Calu3 (cell line): ENCODE measurements around the gene SLC35E1. TPM values are rescaled to one million over a fixed set of nuclear protein-coding genes. Genes with fewer than 3 reads are reported as not detected.
"Not testable (repeated sequence)": the region's sequence is repeated elsewhere in the genome, so short reads cannot be mapped to it uniquely, and the experiment has no call there.

Experiments used
- BruUV-seq: library from RNA; stranded (reverse); fragments of 400-500 nt; replicated peaks from 2 replicates; lab custom pipeline; 2021; lab: Mats Ljungman, UMichigan
- CTCF ChIA-PET: fragments of 300-600 bp; sonication (Branson Sonifier 250); formaldehyde crosslinking; loops from one replicate; lab custom pipeline; 2022; ENCODE audit warnings: antibody characterized with exemption; lab: Charles Lee
- DNase-seq: peaks from one replicate; pipeline ENCODE4 v3.0.0; 2022
- H3K27ac Mint-ChIP-seq: one replicate; pipeline ENCODE4 v1.8.0; 2022; ENCODE audit warnings: mixed read lengths; ENCODE audit not compliant: unreplicated experiment
- H3K27me3 Mint-ChIP-seq: one replicate; pipeline ENCODE4 v1.8.0; 2022; ENCODE audit warnings: mixed read lengths; ENCODE audit not compliant: unreplicated experiment
- H3K36me3 Mint-ChIP-seq: one replicate; pipeline ENCODE4 v1.8.0; 2022; ENCODE audit warnings: mild to moderate bottlenecking, moderate library complexity, mixed read lengths; ENCODE audit not compliant: insufficient read depth, unreplicated experiment
- H3K4me1 Mint-ChIP-seq: one replicate; pipeline ENCODE4 v1.8.0; 2022; ENCODE audit warnings: mild to moderate bottlenecking, low read depth, mixed read lengths; ENCODE audit not compliant: unreplicated experiment
- H3K4me3 Mint-ChIP-seq: one replicate; pipeline ENCODE4 v1.8.0; 2022; ENCODE audit warnings: mild to moderate bottlenecking, low read depth, moderate library complexity, mixed read lengths; ENCODE audit not compliant: unreplicated experiment
- H3K9me3 Mint-ChIP-seq: one replicate; pipeline ENCODE4 v1.8.0; 2022; ENCODE audit warnings: low read depth, mixed read lengths; ENCODE audit not compliant: unreplicated experiment
- CTCF ChIP-seq: fragments of 200-600 bp; IDR thresholded peaks from one replicate; pipeline ENCODE4 v1.8.0; 2022; ENCODE audit warnings: antibody characterized with exemption; ENCODE audit not compliant: unreplicated experiment
- intact Hi-C: fragments of 100-400 bp; cut with micrococcal nuclease; formaldehyde crosslinking; loops from one replicate; pipeline ENCODE4 v1.10.0; 2022; ENCODE audit not compliant: unreplicated experiment
- total RNA-seq: library from RNA; stranded (reverse); gene quantifications from 2 replicates; pipeline ENCODE4 v1.2.3, GENCODE V29; 2022

Gene SLC35E1
- total RNA-seq, 1 experiment from 2014 or later: 46.4 TPM

- intact Hi-C loops: no loop called here
- no peak for TF ChIP-seq CTCF
- CTCF ChIA-PET: no interaction called here
- no peak overlapping the region for H3K27ac Mint-ChIP-seq
- no peak overlapping the region for H3K4me3 Mint-ChIP-seq
- DNase-seq: no peak
- no peaks in the 10 kb centered on the region for H3K9me3 Mint-ChIP-seq
- no peaks in the 10 kb centered on the region for H3K27me3 Mint-ChIP-seq
- H3K4me1 Mint-ChIP-seq: no peaks in the 10 kb centered on the region
- BruUV-seq: no TSS peak
- H3K36me3 Mint-ChIP-seq: peaks cover 5% of the 10 kb centered on the region
These were observed 65.3 kb downstream of the SLC35E1 start for GRCh38 chr19:16506961-16507360.

- H3K27me3 Mint-ChIP-seq, DNase-seq, CTCF ChIA-PET, H3K4me3 Mint-ChIP-seq, H3K27ac Mint-ChIP-seq, H3K4me1 Mint-ChIP-seq, intact Hi-C loops, H3K36me3 Mint-ChIP-seq, H3K9me3 Mint-ChIP-seq, BruUV-seq: not testable (repeated sequence)
These were observed 66.1 kb downstream of the SLC35E1 start for GRCh38 chr19:16506161-16506560.

GRCh38 chr19:16504271-16504670, 67.9 kb downstream of the SLC35E1 start:
- Mint-ChIP-seq H3K9me3 (no peaks in the 10 kb centered on the region), H3K4me1 (no peaks in the 10 kb centered on the region), H3K27ac (no peak overlapping the region), H3K4me3 (no peak overlapping the region), H3K36me3 (peaks cover 7% of the 10 kb centered on the region), H3K27me3 (no peaks in the 10 kb centered on the region)
- BruUV-seq: no TSS peak
- CTCF ChIA-PET: no interaction called here
- TF ChIP-seq CTCF: no peak
- intact Hi-C loops: no loop called here
- no peak for DNase-seq

Other genes with a start within 250 kb of the SLC35E1 start
- gene KLF2, start 247.6 kb downstream of the SLC35E1 start, total RNA-seq: 2.5 and 5.0 TPM in 2 replicates
- 24.2 and 25.6 TPM in 2 replicates for gene EPS15L1, start 100.4 kb downstream of the SLC35E1 start, total RNA-seq
- gene CALR3, start 76.2 kb downstream of the SLC35E1 start, total RNA-seq: not detected in 2 replicates
- 4.5 and 4.8 TPM in 2 replicates for gene C19orf44, start 76.0 kb downstream of the SLC35E1 start, total RNA-seq
- 49.3 and 49.8 TPM in 2 replicates for gene CHERP, start 30.0 kb downstream of the SLC35E1 start, total RNA-seq
- 9.0 and 9.6 TPM in 2 replicates for gene MED26, start 55.8 kb upstream of the SLC35E1 start, total RNA-seq
- 40.9 and 42.3 TPM in 2 replicates for gene SMIM7, start 87.7 kb upstream of the SLC35E1 start, total RNA-seq
- 19.2 and 20.1 TPM in 2 replicates for gene TMEM38A, start 88.7 kb upstream of the SLC35E1 start, total RNA-seq
- gene NWD1, start 147.4 kb upstream of the SLC35E1 start, total RNA-seq: 0.93 and 1.4 TPM in 2 replicates